Measurements from ENCODE around the gene GPM6B.

GPM6B gene

DNA sequence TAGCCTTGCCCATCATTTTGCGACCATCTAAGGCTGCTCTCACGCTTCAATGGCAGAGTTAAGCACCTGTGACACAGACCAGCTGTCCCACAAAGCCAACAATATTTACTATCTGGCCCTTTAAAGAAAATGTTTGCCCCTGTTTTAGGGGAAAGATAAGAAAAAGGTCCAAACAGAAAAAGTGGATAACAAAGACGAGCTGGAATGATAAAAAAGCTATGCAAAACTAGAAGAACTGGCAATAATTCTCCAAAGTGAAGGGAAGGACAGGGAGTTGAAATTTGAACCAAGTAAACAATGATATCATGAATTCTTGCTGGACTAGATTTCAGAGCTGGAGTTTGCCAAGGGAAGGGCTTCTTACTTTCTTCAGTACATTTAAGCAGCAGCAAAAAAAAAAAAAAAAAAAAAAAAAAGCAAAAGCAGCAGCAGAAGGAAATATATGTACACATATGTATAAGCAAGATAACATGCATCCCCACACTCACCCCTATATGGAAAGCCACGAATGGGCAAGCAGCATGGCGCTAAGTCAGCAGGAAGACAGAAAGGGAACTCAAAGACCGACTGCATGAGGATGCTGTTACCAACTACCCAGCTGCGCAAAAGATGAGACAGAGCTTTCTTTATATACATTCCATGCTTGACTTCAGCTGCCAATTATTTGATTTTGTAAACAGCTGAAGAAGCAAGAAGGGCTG lies 94.9 kb downstream of the GPM6B start:
- no peak for DNase-seq

GRCh38 chrX:13721371-13721770 lies 95.5 kb downstream of the GPM6B start:
- DNase-seq: no peak
